SIG-M5 treated with dmso at 0.1 percent for 504 hours (cell line): ENCODE measurements around the gene FAM177A1.
"Not testable (repeated sequence)": the region's sequence is repeated elsewhere in the genome, so short reads cannot be mapped to it uniquely, and the experiment has no call there.

Experiments used
- DNase-seq: peaks from one replicate; lab custom pipeline; 2025; ENCODE audit not compliant: unreplicated experiment; lab: John Stamatoyannopoulos, UW

Gene FAM177A1

GRCh38 chr14:35046048-35046750 lies at the start of gene FAM177A1:
FAM177A1 (plus strand) TSS chr14:35046272; CDS start chr14:35046464, 192 bp downstream.
- peak; percentile 96 for DNase-seq

- no peak for DNase-seq
Measured at GRCh38 chr14:34997762-34998161, 48.3 kb upstream of the FAM177A1 start.

- no peak for DNase-seq
Measured at GRCh38 chr14:34999500-34999899, 46.6 kb upstream of the FAM177A1 start.

- no peak for DNase-seq
Measured at GRCh38 chr14:35001621-35002020, 44.5 kb upstream of the FAM177A1 start.

- DNase-seq: no peak
Measured at GRCh38 chr14:35004839-35005238, 41.2 kb upstream of the FAM177A1 start.

GRCh38 chr14:35016568-35016967 lies 29.5 kb upstream of the FAM177A1 start:
- no peak for DNase-seq

- no peak for DNase-seq
Measured at GRCh38 chr14:35020713-35021112, 25.4 kb upstream of the FAM177A1 start.

- no peak for DNase-seq
Measured at GRCh38 chr14:35028435-35028834, 17.6 kb upstream of the FAM177A1 start.

- no peak for DNase-seq
Measured at GRCh38 chr14:35032562-35032961, 13.5 kb upstream of the FAM177A1 start.

- DNase-seq: no peak
Measured at GRCh38 chr14:35034440-35034833, 11.6 kb upstream of the FAM177A1 start.

- DNase-seq: not testable (repeated sequence)
Measured at GRCh38 chr14:35034944-35035554, 11.0 kb upstream of the FAM177A1 start.

GRCh38 chr14:35038312-35038711 lies 7.8 kb upstream of the FAM177A1 start:
- DNase-seq: not testable (repeated sequence)

- DNase-seq: no peak
Measured at GRCh38 chr14:35042632-35043031, 3.4 kb upstream of the FAM177A1 start.

- DNase-seq: no peak
Measured at GRCh38 chr14:35043046-35043445, 3.0 kb upstream of the FAM177A1 start.

- no peak for DNase-seq
Measured at GRCh38 chr14:35044939-35045797, 904 bp upstream of the FAM177A1 start.

- no peak for DNase-seq
Measured at GRCh38 chr14:35045798-35046047, 349 bp upstream of the FAM177A1 start.

- DNase-seq: peak; percentile 44
Measured at GRCh38 chr14:35046751-35047536, 872 bp downstream of the FAM177A1 start.

GRCh38 chr14:35047976-35048513 lies 2.0 kb downstream of the FAM177A1 start:
- DNase-seq: no peak

GRCh38 chr14:35050652-35051051 lies 4.6 kb downstream of the FAM177A1 start:
- no peak for DNase-seq

- DNase-seq: no peak
Measured at GRCh38 chr14:35051796-35052195, 5.7 kb downstream of the FAM177A1 start.

GRCh38 chr14:35052637-35053036 lies 6.6 kb downstream of the FAM177A1 start:
- DNase-seq: no peak
